NCI-H128 (cell line): ENCODE data around the gene LRRC17.
"Not testable (repeated sequence)": the region's sequence is repeated elsewhere in the genome, so short reads cannot be mapped to it uniquely, and the experiment has no call there.

Experiments
- DNase-seq: peaks from one replicate; lab custom pipeline; 2025; ENCODE audit not compliant: unreplicated experiment; lab: John Stamatoyannopoulos, UW

Gene LRRC17

DNA sequence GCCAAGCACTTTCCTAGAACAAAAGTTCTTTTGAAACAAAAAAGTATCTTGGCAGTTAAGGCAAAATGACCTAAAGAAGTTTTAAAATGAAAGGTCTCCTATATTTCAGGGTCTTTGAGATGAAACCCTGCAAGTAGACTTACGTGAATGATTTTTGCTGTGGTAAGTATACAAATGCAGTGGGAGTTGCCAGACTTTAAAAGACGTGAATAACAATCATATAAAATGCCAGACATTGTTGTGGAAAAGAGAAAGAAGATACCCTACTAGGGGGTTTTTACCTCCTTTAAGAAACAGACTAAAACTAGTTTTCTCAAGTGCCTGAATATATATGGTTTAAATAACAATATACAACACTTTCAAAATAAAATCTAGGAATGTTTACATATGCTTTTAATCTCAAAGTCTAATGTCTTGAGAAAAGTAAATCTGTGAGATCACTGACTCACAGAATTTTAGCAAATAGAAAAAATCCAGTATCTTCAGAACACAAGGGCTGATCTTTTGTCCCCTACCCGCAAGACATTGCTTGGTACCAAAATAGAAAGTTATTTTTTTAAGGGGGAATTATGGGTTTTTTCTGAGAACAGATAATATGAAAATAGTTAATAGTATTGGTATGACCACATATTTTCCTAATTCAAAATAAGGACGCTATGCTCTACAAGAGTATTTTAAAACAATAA lies 29.5 kb downstream of the LRRC17 start:
- no peak for DNase-seq

GRCh38 chr7:102942868-102943267 lies 30.1 kb downstream of the LRRC17 start:
- DNase-seq, result no peak

GRCh38 chr7:102943423-102944169 lies 30.8 kb downstream of the LRRC17 start:
- DNase-seq, result no peak

DNA sequence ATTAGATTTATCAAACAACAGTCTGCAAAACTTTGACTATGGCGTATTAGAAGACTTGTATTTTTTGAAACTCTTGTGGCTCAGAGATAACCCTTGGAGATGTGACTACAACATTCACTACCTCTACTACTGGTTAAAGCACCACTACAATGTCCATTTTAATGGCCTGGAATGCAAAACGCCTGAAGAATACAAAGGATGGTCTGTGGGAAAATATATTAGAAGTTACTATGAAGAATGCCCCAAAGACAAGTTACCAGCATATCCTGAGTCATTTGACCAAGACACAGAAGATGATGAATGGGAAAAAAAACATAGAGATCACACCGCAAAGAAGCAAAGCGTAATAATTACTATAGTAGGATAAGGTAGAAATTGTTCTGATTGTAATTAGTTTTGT lies 31.4 kb downstream of the LRRC17 start:
- no peak for DNase-seq

DNA sequence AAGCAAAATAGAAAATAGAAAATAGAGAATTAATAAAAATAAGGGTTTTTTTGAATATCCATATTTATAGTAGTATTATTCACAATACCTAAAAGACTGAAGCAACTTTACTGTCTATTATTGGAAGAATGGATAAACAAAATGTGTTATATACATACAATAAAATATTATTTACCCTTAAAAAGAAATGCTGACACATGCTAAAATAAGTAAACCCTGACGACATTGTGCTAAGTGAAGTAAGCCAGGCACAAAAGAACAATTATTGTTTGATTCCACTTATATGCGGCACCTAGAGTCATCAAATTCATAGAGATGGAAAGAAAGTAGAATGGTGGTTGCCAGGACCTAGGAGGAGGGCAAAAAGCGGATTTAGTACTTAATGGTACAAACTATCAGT lies 39.0 kb downstream of the LRRC17 start:
- DNase-seq, result no peak

- no peak for DNase-seq
Measured at GRCh38 chr7:102953406-102953805, 40.6 kb downstream of the LRRC17 start.

DNA sequence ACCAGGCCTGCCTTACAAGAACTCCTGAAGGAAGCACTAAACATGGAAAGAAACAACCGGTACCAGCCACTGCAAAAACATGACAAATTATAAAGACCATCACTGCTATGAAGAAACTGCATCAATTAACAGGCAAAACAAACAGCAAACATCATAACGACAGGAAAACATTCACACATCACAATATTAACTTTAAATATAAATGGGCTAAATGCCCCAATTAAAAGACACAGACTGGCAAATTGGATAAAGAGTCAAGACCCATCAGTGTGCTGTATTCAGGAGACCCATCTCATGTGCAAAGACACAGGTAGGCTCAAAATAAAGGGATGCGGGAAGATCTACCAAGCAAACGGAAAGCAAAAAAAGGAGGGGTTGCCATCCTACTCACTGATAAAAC lies 41.6 kb downstream of the LRRC17 start:
- DNase-seq, result not testable (repeated sequence)

DNA sequence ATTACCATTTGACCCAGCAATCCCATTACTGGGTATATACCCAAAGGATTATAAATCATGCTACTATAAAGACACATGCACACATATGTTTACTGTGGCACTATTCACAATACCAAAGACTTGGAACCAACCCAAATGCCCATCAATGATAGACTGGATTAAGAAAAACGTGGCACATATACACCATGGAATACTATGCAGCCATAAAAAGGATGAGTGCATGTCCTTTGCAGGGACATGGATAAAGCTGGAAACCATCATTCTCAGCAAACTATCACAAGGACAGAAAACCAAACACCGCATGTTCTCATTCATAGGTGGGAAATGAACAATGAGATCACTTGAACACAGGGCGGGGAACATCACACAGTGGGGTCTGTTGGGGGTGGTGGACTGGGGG lies 45.2 kb downstream of the LRRC17 start:
- DNase-seq, result not testable (repeated sequence)

- DNase-seq, result not testable (repeated sequence)
Measured at GRCh38 chr7:102961993-102962392, 49.2 kb downstream of the LRRC17 start.

DNA sequence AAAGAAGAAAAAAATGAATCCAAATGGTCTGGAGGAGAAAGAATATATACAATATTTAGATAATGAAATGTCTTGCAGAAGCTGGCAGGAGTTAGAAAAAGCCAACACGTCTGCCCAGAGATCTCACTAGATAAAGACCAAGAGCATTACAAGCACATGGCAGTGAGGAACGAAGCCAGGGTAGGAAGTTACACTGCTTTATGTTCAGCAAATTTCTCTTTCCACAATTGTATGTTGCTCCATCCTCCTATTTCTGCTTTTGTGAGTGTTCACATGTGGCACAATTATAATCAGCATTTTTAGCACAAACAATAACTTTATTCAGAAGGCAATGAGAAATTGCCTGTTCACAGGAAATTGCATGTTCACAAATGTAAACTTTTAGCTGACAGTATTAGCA lies 53.7 kb downstream of the LRRC17 start:
- no peak for DNase-seq

- no peak for DNase-seq
Measured at GRCh38 chr7:102967798-102968197, 55.0 kb downstream of the LRRC17 start.

DNA sequence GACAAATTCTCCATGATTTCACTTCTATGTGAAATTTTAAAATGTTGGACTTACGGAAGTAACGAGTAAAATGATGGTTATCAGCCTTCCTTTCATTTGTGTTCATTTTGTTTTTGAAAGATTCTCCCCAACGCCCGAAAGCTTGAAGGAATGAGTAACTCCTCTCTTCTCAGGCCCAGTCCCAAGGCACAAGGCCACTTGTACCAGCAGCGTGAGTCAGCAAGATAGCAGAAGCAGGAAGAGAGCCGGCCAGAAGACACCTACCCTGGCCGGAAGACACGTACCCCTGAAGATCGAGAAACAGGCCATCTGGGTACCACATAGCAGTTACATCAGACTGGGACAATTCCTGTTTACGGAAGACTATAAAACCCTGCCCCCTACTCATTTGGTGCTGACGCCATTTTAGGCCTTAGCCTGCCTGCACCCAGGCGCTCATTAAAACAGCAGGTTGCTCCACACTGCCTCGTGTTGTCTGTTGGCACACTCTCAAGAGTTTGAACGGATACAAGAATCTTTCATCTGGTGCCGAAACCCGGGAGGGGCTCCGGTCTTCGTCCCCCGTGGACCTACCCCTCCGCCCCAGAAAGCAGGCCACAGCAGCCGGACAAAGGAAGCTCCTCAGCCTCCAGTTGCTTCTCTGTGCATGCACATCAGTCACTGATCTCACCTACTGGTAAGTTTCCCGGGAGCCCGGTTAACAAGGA lies 60.4 kb downstream of the LRRC17 start:
- DNase-seq, result no peak

DNA sequence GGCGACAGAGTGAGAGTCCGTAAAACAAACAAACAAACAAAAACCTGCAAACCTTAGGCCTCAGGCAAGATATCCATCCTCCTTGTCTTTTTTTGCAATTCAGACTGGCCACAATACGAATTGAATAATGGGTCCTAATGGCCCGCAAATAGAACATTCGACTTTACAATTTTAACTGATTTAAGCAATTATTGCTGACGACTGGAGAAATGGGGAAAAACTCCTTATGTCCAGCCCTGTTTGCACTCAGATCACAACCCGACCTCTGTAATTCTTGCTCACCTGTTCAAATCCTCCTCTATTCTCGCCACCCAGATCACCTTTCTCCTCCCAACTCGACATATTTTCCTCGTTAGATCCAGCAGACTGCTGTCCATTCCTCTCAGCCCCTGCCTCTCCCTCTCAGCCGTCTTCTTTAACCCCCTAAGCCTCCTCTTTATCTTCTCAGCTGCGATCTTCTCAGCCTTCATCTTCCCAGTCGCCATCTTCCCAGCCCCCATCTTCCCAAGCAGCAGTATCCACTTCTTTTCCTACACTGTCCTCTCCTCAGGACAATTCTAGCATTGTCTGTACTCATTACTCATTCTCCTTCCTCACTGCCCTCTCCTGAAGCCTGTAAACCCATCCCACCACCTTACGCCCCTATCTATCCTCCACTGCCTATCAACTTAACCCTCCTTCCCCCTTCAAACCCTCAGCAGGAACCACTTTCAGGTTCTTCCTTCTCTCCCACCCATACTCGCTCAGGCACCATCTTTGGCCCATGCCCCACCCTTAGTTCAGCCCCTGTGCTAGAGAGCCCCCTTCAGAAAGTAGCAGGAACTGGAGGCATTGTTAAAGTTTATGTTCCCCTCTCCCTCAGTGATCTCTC lies 61.8 kb downstream of the LRRC17 start:
- no peak for DNase-seq

GRCh38 chr7:102975854-102976253 lies 63.1 kb downstream of the LRRC17 start:
- no peak for DNase-seq

GRCh38 chr7:102976493-102976892 lies 63.7 kb downstream of the LRRC17 start:
- DNase-seq, result no peak

GRCh38 chr7:102977586-102977985 lies 64.8 kb downstream of the LRRC17 start:
- not testable (repeated sequence) for DNase-seq

DNA sequence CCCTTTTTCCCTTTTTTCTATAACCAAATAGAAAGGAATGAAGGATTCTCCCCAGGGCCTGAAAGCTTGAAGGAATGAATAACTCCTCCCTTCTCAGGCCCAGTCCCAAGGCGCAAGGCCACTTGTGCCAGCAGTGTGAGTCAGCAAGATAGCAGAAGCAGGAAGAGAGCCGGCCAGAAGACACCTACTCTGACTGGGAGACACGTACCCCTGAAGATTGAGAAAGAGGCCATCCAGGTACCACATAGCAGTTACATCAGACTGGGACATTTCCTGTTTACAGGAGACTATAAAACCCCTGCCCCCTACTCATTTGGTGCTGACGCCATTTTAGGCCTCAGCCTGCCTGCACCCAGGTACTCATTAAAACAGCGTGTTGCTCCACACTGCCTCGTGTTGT lies 65.5 kb downstream of the LRRC17 start:
- DNase-seq, result no peak

GRCh38 chr7:102979670-102980069 lies 66.9 kb downstream of the LRRC17 start:
- DNase-seq, result no peak

DNA sequence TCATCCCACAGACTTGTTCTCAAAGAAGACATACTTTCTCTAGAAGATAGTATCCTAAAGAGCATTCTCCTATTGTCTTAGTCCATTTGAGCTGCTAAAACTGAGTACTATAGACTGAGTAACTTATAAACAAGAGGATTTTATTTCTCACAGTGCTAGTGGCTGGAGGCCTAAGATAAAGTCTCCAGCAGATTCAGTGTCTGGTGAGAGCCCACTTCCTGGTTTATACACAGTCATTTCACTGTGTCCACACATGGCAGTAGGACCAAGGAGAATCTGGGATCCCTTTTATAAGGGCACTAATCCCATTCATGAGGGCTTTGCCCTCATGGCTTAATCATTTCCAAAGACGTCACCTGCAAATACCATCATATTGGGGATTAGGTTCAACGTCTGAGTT lies 68.7 kb downstream of the LRRC17 start:
- no peak for DNase-seq

GRCh38 chr7:102982235-102982634 lies 69.4 kb downstream of the LRRC17 start:
- no peak for DNase-seq

DNA sequence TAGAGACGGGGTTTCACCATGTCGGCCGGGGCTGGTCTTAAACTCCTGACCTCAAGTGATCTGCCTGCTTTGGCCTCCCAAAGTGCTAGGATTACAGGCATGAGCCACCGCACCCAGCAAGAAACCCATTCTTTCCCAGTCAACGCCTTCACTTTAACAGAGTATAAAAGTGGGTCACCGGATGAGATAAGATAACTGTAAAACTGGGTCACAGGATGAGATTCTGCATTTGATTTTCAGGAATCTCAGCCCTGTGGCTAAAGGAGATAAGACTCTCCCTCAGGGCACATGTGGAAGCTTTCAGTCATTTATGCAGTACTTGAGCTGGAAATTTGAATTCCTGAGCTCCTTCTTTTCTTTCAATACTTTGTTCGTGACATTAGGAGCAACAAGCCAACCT lies 70.8 kb downstream of the LRRC17 start:
- DNase-seq, result no peak
